Measurements from ENCODE around the gene PXMP4. TPM values are rescaled to one million over a fixed set of nuclear protein-coding genes. Genes with fewer than 3 reads are reported as not detected.
"Not testable (repeated sequence)": the region's sequence is repeated elsewhere in the genome, so short reads cannot be mapped to it uniquely, and the experiment has no call there.

PXMP4 gene, protein sequence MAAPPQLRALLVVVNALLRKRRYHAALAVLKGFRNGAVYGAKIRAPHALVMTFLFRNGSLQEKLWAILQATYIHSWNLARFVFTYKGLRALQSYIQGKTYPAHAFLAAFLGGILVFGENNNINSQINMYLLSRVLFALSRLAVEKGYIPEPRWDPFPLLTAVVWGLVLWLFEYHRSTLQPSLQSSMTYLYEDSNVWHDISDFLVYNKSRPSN
- polyA plus RNA-seq (2013, experiment 1 of 2; ENCODE audit: insufficient read length): 8.0 TPM
- polyA plus RNA-seq (2013, experiment 2 of 2; ENCODE audit: insufficient read length): 8.1 TPM

- DNase-seq: peak; percentile 99
These were observed at the start of gene PXMP4 for GRCh38 chr20:33719989-33720709. TSS of gene PXMP4 (minus strand) at chr20:33720310. CDS start at chr20:33720207, 103 bp downstream.

- DNase-seq: no peak
These were observed 48.9 kb upstream of the PXMP4 start for GRCh38 chr20:33769043-33769442.

- no peak for DNase-seq
These were observed 47.6 kb upstream of the PXMP4 start for GRCh38 chr20:33767777-33768138.

- no peak for DNase-seq
These were observed 46.6 kb upstream of the PXMP4 start for GRCh38 chr20:33766686-33767085.

DNA sequence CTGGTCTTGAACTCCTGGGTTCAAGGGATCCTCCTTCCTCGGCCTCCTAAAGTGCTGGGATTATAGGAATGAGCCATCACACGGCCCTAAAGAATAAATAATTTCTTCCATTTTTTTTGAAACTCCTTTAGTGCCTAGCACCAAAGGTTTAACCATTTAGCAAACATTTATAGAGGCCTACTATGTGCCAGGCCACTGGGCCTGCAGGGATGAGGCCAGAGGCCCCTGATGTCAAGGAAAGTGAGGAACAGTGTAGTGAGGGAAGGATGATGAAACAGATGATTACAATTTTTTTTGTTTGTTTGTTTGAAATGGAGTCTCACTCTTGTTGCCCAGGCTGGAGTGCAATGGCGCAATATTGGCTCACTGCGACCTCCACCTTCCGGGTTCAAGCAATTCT, 45.5 kb upstream of the PXMP4 start:
- DNase-seq: no peak

DNA sequence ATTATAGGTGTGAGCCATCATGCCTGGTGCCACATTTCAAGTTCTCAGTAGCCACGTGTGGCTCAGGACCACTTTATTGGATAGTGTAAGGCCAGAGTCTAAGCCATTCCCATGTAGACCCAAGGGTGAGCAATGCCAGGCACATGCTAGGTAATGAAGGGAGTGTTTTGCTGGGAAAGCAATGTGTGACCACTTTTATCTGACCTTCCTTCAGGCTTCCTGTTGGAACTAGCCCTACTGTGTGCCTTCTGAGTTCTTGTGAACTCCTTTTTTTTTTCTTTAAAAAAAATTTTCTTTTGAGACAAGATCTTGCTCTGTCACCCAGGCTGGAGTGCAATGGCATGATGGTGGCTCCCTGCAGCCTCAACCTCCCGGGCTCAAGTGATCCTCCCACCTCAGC, 45.0 kb upstream of the PXMP4 start:
- DNase-seq: no peak

GRCh38 chr20:33761698-33762250, 41.7 kb upstream of the PXMP4 start:
- no peak for DNase-seq

DNA sequence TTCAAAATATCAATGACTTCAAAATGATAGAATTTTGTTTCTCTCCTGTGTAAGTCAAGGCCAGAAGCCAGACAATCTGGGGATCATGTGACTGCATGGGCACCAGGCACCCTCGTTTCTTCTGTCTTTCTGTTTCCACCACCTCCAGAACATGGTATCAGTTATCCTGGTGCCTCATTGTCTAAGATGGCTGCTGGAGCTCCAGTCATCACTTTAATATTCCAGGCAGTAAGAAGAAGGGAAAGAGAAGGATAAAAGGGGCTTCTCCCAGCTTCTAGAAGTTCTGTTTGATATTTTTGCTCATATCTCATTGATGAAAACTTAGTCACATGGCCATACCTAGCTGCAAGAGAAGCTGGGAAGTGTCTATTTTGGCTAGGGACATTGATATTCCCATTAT, 37.3 kb upstream of the PXMP4 start:
- DNase-seq: no peak

DNA sequence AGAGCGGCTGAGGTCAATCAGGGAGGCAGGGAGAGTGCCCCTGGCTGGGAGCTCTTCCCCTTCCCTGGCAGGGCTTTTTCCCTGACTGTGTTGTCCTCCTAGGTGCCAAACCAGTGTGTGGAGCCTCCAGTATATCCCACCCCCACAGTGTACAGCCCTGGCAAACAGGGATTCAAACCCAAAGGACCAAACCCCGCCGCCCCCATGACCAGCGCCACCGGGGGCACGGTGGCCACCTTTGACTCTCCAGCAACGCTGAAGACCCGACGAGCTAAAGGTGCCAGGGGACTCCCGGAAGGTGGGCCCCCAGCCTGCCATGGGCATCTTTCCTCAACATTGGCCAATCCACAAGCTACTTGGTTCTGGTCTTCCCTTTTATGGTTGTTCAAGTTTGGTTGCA, 36.9 kb upstream of the PXMP4 start:
- DNase-seq: no peak

GRCh38 chr20:33755936-33756490, 35.9 kb upstream of the PXMP4 start:
- DNase-seq: not testable (repeated sequence)

GRCh38 chr20:33753763-33754162, 33.7 kb upstream of the PXMP4 start:
- DNase-seq: no peak

DNA sequence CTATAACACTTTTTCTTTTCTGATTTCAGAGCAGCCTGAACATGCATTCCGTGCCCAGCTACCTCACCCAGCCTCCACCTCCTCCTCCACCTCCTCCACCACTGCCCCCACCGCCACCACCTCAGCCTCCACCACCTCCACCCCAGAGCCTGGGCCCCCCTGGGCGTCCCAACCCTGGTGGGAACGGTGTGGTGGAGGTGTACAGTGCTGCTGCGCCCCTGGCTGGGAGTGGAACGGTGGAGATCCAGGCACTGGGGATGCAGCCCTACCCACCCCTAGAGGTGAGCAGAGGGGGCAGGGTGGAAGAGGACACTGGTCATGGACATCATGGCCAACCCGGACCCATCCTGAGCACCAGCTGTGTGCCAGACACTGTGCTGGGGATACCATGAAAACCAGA, 33.0 kb upstream of the PXMP4 start:
- no peak for DNase-seq

DNA sequence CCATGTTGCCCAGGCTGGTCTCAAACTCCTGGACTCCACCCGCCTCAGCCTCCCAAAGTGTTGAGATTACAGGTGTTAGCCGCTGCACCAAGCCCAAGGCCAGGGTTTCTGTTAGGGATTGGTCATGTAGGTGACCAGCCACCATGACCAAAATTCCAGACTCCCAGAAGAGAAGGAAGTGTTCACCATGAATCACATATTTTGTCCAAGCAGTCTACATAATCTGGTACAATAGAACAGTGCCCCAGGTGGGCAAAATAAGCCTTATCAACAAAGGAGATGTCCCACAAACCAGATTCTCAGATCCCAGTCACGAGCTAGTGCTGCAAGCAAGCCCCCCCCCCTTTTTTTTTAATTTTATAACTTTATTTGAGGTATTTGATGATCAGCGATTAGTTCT, 31.7 kb upstream of the PXMP4 start:
- DNase-seq: no peak

GRCh38 chr20:33746325-33746998, 26.4 kb upstream of the PXMP4 start:
- DNase-seq: no peak

GRCh38 chr20:33744773-33745385, 24.8 kb upstream of the PXMP4 start:
- no peak for DNase-seq

GRCh38 chr20:33744181-33744580, 24.1 kb upstream of the PXMP4 start:
- no peak for DNase-seq

DNA sequence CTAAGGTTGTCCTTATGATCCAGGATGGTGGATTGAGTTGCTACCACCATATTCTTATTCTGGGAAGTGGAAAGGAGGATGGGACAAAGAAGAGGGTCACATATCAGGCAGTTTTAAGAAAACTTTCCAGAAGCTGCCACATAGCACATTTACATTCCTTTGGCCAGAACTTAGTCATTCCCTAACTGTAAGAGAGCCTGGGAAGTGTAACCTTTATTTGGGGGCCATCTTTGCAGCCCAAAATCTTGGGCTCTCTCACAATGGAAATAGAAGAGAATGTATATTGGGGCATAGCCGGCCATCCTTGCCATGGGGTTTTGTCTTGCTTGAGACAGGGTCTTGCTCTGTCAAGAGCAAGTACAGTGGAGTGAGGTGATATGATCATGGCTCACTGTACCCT, 20.1 kb upstream of the PXMP4 start:
- DNase-seq: no peak

DNA sequence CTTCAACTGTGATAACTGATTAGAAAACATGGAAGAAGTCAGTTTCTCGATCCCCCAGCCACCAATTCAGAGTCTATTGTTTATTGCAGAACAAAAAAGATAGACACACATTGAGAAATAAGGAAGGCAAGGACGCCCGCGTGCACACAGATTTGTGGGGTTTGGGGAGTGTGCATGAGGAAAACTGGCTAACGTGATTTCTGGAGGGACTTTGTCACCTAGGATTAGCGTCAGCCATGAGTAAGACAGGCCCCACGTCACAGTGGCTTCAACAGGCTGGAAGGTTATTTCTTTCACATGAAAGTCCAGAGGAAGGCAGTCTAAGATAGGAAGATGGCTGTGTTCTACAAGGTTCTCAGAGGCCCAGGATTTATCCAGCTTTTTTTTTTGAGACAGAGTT, 19.4 kb upstream of the PXMP4 start:
- DNase-seq: no peak

DNA sequence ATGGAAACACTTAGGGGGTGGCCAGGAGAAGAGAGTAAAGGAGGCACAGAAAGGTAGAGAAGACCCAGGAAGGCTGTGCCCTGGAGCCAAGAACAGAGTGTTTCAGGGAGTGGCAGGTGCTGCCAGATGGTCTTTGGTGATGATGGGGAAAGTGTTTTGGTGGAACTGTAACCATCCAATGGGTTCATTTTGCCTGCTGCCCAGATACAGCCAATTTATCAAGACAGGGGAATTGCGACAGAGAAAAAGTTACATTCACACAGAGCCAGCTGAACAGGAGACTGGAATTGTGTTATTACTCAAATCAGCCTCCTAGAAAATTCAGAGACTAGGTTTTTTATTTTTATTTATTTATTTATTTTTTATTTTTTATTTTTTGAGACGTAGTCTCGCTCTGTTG, 16.9 kb upstream of the PXMP4 start:
- no peak for DNase-seq

- DNase-seq: peak; percentile 89
These were observed 13.8 kb upstream of the PXMP4 start for GRCh38 chr20:33733654-33734576.

DNA sequence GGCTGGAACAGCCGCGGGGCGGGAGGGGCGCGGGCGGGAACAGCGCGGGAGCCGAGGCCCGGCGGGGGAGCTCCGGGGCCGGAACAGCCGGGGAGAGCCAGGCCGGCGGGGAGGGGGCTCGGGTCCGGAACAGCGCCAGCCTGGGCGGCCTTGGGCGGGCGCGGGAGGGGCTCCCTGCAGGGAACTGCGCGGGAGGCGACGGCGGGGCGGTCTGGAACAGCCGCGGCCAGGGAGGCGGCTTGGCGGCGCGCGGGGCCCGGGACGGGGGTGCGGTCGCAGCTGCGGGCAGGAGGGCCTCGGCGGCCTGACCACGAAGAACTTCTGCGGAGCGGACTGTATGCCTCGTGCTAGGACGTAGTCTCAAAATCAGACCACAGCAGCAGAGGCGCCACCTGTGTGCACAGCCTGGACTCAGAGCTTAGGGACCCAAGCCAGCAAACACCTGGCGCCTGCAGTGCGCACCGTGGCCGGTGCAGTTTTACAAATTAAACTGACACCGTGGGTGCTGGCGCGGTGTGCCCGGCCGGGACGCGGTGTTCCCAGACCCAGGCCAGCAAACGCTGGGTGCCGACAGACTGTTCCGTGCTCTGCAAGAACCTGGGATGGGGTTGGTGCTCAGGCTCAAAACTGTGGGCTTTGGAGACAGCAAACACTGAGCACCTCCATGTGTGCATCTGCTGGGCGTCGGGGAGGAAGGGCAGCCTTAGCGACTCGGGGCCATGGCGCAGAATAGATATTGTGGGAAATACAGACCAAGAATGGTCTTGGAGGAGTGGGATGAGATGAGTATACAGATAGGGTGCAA, 12.3 kb upstream of the PXMP4 start:
- no peak for DNase-seq

Measured in fibroblast of skin of scalp (primary cell).